OCI-LY1 (cell line): Measurements from ENCODE around the gene HECTD3.

Experiments
- H2AFZ ChIP-seq: fragments of 200-600 bp; sonication (generic), shearing (Covaris generic); 2 replicates; pipeline ENCODE4 v1.6.0; 2014; ENCODE audit warnings: antibody characterized with exemption, mild to moderate bottlenecking, low read length
- H3F3A ChIP-seq: fragments of 200-600 bp; sonication (generic), shearing (Covaris generic); 2 replicates; pipeline ENCODE4 v1.6.0; 2014; ENCODE audit warnings: mild to moderate bottlenecking, antibody characterized with exemption, low read length, moderate library complexity; ENCODE audit not compliant: insufficient read depth
- H3K27ac ChIP-seq: fragments of 200-600 bp; sonication (generic); 2 replicates; pipeline ENCODE4 v1.5.1; 2014; ENCODE audit warnings: low read length, mixed run types, mild to moderate bottlenecking, low read depth; ENCODE audit not compliant: poor library complexity, severe bottlenecking
- H3K27me3 ChIP-seq: fragments of 200-600 bp; sonication (generic); 2 replicates; pipeline ENCODE4 v1.6.0; 2014; ENCODE audit warnings: antibody characterized with exemption, mild to moderate bottlenecking, low read length, moderate library complexity; ENCODE audit not compliant: insufficient read depth
- H3K36me3 ChIP-seq: fragments of 200-600 bp; sonication (generic); 2 replicates; pipeline ENCODE4 v1.6.1; 2014; ENCODE audit warnings: mild to moderate bottlenecking, antibody characterized with exemption, low read length, moderate library complexity, mixed read lengths; ENCODE audit not compliant: insufficient read depth
- H3K4me1 ChIP-seq: fragments of 200-600 bp; sonication (generic); 2 replicates; pipeline ENCODE4 v1.5.1; 2014; ENCODE audit warnings: mild to moderate bottlenecking, low read length, moderate library complexity; ENCODE audit not compliant: insufficient read depth, severe bottlenecking
- H3K4me2 ChIP-seq: fragments of 200-600 bp; sonication (generic), shearing (Covaris generic); 2 replicates; pipeline ENCODE4 v1.6.1; 2014; ENCODE audit warnings: low read length
- H3K4me3 ChIP-seq: fragments of 200-600 bp; sonication (generic); 2 replicates; pipeline ENCODE4 v1.5.1; 2014; ENCODE audit warnings: low read length, low read depth, mild to moderate bottlenecking, mixed read lengths; ENCODE audit not compliant: poor library complexity, severe bottlenecking
- H3K79me2 ChIP-seq: fragments of 200-600 bp; shearing (Covaris generic); 2 replicates; pipeline ENCODE4 v1.6.1; 2016; ENCODE audit warnings: mixed run types, low read length, mixed read lengths; ENCODE audit not compliant: insufficient read depth
- H3K9ac ChIP-seq: fragments of 200-600 bp; sonication (generic), shearing (Covaris generic); 2 replicates; pipeline ENCODE4 v1.6.1; 2014; ENCODE audit warnings: mild to moderate bottlenecking, low read length, mixed read lengths
- H3K9me2 ChIP-seq: fragments of 200-600 bp; sonication (generic), shearing (Covaris generic); 2 replicates; pipeline ENCODE4 v1.6.1; 2014; ENCODE audit warnings: low read depth, mild to moderate bottlenecking, low read length, mixed read lengths
- H3K9me3 ChIP-seq: fragments of 200-600 bp; shearing (Covaris generic); 2 replicates; pipeline ENCODE4 v1.6.1; 2014; ENCODE audit warnings: low read length, mixed read lengths
- H4K20me1 ChIP-seq: fragments of 200-600 bp; sonication (generic), shearing (Covaris generic); 2 replicates; pipeline ENCODE4 v1.6.0; 2016; ENCODE audit warnings: mild to moderate bottlenecking, low read length; ENCODE audit not compliant: insufficient read depth
- EZH2 ChIP-seq: fragments of 200-600 bp; sonication (generic), shearing (Covaris generic); IDR thresholded peaks from 2 replicates; pipeline ENCODE4 v1.8.0; 2017; ENCODE audit warnings: borderline replicate concordance, mixed run types, mild to moderate bottlenecking, antibody characterized with exemption, low read length, moderate library complexity, mixed read lengths
- TF ChIP-seq, protein P1 (sequence below): fragments of 200-600 bp; sonication (generic), shearing (Covaris generic); IDR thresholded peaks from 2 replicates; pipeline ENCODE4 v1.5.1; 2017; ENCODE audit warnings: mild to moderate bottlenecking, antibody characterized with exemption, low read length, moderate library complexity, mixed read lengths

The HECTD3 gene

DNA sequence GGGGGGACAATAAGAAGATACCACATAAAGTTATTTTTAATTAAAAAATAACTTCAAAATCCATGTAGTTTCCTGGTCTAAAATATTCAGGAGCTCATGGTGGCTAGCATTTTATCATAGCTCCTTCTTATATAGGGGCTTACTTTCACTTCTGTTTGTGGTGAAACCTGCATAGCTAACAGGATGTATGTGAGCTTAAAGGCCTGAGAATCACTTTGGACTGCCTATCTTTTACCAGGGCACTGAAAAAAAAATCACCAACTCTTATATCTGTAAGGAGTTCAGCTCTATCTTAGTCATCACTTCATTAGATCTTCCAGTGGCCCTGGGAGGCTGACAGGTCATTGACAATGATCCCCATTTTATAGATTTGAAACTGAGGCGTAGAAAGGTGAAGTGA, 22.2 kb upstream of the HECTD3 start:
- Histone ChIP-seq H3K9me3 (no peaks in the 10 kb centered on the region), H3K4me2 (no peak overlapping the region), H4K20me1 (no peaks in the 10 kb centered on the region), H3K79me2 (no peaks in the 10 kb centered on the region), H3K4me1 (peaks cover 15% of the 10 kb centered on the region), H3F3A (no peaks in the 10 kb centered on the region; the same call in 1 of the 2 replicates), H3K9ac (no peak overlapping the region), H3K9me2 (no peaks in the 10 kb centered on the region), H3K27me3 (no peaks in the 10 kb centered on the region), H3K27ac (peak overlapping the region; percentile 53), H3K4me3 (no peak overlapping the region), H3K36me3 (no peaks in the 10 kb centered on the region), H2AFZ (no peak overlapping the region)
- no peak for TF ChIP-seq EZH2
- TF ChIP-seq, protein P1, sequence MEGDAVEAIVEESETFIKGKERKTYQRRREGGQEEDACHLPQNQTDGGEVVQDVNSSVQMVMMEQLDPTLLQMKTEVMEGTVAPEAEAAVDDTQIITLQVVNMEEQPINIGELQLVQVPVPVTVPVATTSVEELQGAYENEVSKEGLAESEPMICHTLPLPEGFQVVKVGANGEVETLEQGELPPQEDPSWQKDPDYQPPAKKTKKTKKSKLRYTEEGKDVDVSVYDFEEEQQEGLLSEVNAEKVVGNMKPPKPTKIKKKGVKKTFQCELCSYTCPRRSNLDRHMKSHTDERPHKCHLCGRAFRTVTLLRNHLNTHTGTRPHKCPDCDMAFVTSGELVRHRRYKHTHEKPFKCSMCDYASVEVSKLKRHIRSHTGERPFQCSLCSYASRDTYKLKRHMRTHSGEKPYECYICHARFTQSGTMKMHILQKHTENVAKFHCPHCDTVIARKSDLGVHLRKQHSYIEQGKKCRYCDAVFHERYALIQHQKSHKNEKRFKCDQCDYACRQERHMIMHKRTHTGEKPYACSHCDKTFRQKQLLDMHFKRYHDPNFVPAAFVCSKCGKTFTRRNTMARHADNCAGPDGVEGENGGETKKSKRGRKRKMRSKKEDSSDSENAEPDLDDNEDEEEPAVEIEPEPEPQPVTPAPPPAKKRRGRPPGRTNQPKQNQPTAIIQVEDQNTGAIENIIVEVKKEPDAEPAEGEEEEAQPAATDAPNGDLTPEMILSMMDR, result no peak

DNA sequence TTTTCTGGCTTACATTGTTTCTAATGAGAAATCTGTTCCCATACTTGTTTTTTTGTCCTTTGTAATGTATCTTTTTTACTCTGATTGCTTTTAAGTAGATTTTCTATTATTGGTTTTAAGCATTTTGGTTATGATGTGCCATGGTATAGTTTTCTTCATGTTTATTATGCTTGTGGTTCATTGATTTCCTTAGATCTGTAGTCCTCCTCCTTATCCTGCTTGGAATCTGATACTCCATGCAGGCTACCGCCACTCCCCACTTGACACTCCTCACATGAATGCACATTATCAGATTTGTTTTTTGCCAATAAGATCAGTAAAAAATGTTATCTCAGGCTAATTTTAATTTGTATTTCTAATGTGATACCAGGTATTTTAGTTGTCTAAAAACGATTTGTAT, 21.7 kb upstream of the HECTD3 start:
- Histone ChIP-seq H3K27ac (no peak overlapping the region), H4K20me1 (no peaks in the 10 kb centered on the region), H3K9me3 (no peaks in the 10 kb centered on the region), H3K4me1 (peaks cover 15% of the 10 kb centered on the region), H3K4me3 (no peak overlapping the region), H3K79me2 (no peaks in the 10 kb centered on the region), H3K27me3 (no peaks in the 10 kb centered on the region), H3K9me2 (no peaks in the 10 kb centered on the region), H3F3A (no peaks in the 10 kb centered on the region; the same call in 1 of the 2 replicates), H3K9ac (no peak overlapping the region), H3K4me2 (no peak overlapping the region), H2AFZ (no peak overlapping the region), H3K36me3 (no peaks in the 10 kb centered on the region)
- no peak for TF ChIP-seq EZH2
- TF ChIP-seq, protein P1, result no peak

DNA sequence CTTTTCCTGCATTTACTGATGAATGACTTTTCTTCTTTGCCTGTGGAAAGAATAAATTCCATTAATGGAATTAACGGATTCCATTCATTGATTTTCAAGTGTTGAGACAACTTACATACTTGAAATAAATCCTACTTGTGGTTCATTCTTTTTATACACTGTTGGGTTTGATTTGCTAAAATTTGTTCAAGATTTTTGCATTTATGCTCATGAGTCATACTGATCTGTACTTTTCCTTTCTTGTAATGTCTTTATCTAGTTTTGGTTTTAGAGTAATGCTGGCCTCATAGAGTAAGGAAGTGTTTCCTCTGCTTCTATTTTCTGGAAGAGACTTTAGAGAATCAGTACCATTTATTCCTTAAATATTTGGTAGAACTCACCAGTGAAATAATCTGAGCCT, 15.3 kb upstream of the HECTD3 start:
- H4K20me1 ChIP-seq, result no peaks in the 10 kb centered on the region
- H3K27ac ChIP-seq, result no peak overlapping the region
- no peaks in the 10 kb centered on the region for H3F3A ChIP-seq
- H3K9me2 ChIP-seq, result no peaks in the 10 kb centered on the region
- no peaks in the 10 kb centered on the region for H3K79me2 ChIP-seq
- H3K4me3 ChIP-seq, result no peak overlapping the region
- no peaks in the 10 kb centered on the region; the same call in 1 of the 2 replicates for H3K27me3 ChIP-seq
- no peak overlapping the region for H2AFZ ChIP-seq
- H3K9ac ChIP-seq, result no peak overlapping the region
- no peaks in the 10 kb centered on the region for H3K4me1 ChIP-seq
- TF ChIP-seq EZH2, result no peak
- TF ChIP-seq, protein P1, result no peak
- 0 out of 2 replicates have a peak, but pooled peaks cover 2% of the 10 kb centered on the region for H3K9me3 ChIP-seq
- H3K36me3 ChIP-seq, result no peaks in the 10 kb centered on the region
- H3K4me2 ChIP-seq, result no peak overlapping the region
